Measurements from ENCODE around the gene ZBTB12.
A peak's percentile ranks its signal among the peaks of the same experiment; 100 is the strongest.
"Not testable (repeated sequence)": the region's sequence is repeated elsewhere in the genome, so short reads cannot be mapped to it uniquely, and the experiment has no call there.

The ZBTB12 gene

DNA sequence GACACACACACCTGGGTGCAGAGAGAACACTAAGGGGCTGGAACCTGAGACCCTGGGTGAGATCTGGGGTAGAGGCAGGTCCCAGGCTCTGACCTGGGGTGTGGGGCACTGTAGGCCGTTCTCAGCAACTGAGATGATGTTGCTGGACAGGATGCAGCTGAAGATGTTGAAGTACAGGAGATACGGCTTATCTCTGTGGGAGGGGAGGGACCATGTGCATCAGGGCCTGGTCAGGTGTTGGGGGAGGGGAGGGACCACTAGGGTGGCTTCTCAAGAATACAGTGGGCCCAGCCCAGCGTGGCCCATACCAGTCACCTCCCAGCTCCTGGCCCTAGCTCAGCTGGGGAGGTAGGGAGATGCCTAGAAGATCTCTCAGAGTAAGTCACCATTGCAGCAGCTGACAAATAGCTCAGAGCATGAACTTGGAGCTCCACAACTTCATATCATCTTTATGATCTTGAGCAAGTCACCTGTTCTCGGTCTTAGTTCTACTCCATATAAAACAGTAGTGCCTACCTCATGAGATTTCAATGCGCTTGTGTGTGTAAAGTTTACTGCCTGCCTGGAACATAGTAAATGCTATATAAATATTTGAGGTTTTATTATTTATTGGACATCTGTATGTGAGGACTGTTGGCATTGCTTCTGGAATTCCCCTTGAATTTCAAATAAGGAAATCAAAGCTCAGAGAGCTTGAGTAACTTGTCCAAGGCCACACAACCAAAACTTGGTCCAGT, 26.9 kb downstream of the ZBTB12 start:
- no peak for DNase-seq (ENCODE audit: low read depth)

- no peak for DNase-seq (ENCODE audit: low read depth)
Measured at GRCh38 chr6:31874084-31874670, 27.7 kb downstream of the ZBTB12 start.

DNA sequence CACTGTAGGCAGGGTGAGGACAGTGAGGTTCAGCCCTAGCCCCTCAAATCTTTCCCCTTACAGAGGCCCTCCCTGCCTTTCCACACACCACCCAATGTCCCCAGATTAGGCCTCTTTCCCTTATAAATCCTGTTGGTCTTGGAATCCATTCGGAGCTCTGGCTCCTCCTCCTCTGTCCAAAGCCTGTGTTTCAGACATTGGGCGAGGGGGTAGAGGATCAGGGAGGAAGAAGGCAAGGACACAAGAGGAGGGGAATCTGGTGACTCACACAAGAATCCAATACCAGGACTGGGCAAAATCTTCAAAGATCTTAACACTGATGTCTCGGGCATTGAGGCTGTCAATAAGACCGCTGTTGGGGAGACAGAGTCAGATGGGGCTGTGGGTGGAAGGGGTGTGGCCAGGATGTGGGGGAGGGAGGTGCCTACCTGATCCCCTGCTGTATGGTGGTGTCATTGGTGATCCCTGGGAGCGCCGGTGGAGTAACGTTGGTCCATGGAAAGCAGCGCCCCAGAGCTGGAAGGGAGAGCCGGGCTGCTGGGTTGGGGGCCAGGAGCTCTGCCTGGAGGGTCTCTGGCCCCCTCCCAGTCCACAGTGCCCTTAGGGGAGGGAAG, 30.7 kb downstream of the ZBTB12 start:
- DNase-seq (ENCODE audit: low read depth), result no peak

GRCh38 chr6:31870385-31870921, 31.4 kb downstream of the ZBTB12 start:
- no peak for DNase-seq (ENCODE audit: low read depth)

- no peak for DNase-seq (ENCODE audit: low read depth)
Measured at GRCh38 chr6:31869343-31869742, 32.5 kb downstream of the ZBTB12 start.

DNA sequence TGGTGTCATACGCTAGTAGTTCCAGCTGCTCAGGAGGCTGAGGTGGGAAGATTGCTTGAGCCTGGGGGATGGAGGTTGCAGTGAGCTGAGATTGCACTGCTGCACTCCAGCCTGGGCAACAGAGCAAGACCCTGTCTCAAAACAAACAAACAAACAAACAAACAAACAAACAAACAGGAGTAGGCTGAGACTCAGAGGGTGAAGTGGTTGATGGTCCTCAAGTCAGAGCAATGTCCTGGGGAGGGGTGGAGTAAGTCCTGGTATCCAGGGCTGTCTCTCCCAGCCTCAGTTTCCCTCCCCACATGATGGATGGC, 33.3 kb downstream of the ZBTB12 start:
- not testable (repeated sequence) for DNase-seq (ENCODE audit: low read depth)

- no peak for DNase-seq (ENCODE audit: low read depth)
Measured at GRCh38 chr6:31865205-31866118, 36.4 kb downstream of the ZBTB12 start.

- no peak for DNase-seq (ENCODE audit: low read depth)
Measured at GRCh38 chr6:31864818-31865204, 37.1 kb downstream of the ZBTB12 start.

GRCh38 chr6:31864123-31864562, 37.7 kb downstream of the ZBTB12 start:
- not testable (repeated sequence) for DNase-seq (ENCODE audit: low read depth)

DNA sequence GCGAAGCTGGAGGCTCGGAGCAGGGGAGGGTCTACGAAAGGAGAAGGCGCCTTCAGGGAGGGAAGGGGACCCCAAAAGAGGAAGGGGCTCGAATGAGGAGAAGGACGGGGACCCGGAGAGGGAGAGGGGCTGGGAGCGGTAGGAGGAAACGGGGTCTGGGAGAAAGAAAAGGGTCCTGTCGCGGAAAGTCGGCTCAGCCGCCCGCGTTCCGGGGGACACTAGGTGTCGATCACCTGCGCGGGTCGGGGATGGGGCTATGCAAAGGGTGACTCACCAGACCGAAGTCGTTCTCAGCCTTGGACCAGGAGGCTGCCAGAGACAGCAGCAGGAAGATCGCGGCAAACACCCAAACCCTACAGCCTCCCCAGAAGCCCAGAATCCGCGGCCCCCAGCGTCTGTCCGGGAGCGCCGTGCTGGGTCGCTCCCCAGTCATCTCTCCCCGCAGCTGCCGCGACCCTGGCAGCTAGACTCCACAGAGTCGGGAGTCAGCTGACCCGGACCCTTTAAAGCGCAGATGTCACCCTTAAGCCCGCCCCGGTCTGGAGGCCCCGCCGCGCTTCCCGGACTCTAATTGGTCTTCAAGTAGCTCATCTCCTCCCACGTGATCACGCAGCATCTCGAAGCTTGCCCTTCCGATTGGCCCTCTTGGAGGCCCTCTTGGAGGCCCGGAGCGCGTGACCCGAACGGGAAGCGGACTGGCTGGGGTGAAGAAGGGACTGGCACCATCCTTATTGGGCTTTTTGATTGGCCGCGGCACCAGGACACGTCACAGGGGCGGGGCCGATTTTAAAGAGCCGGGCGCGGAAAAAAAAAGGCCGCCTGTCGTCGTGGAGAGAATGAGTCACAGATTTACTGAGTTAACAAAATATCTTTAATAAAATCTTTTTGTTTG, 39.3 kb downstream of the ZBTB12 start, which contains the start of gene NEU1:
Gene NEU1, minus strand, starts transcription at position 478 of the 892 bp plus-strand sequence. Its CDS starts 45 bp downstream, at position 433.
- peak; percentile 100 for DNase-seq (ENCODE audit: low read depth)

DNA sequence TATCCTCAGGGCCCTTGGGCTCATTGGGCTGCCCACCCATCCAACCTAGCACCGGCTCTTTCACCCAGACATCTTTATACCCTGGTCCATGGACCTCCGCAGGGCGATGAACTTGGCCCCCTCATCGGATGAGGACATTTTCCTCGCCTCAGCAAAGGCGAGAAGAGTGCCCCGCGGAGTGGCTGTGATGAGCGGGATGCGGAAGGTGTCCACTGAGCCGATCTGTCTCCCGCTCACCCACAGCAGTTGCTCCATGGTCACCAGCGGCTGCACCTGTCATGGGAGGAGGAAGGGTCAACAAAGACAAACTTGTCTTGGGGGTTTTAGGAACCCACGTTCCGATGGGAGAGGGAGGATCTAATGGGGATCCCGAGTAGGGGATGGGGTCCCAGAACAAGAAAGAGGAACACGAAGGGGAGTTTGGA, 40.0 kb downstream of the ZBTB12 start:
- no peak for DNase-seq (ENCODE audit: low read depth)

GRCh38 chr6:31861150-31861549, 40.7 kb downstream of the ZBTB12 start:
- no peak for DNase-seq (ENCODE audit: low read depth)

- no peak for DNase-seq (ENCODE audit: low read depth)
Measured at GRCh38 chr6:31860349-31860748, 41.5 kb downstream of the ZBTB12 start.

DNA sequence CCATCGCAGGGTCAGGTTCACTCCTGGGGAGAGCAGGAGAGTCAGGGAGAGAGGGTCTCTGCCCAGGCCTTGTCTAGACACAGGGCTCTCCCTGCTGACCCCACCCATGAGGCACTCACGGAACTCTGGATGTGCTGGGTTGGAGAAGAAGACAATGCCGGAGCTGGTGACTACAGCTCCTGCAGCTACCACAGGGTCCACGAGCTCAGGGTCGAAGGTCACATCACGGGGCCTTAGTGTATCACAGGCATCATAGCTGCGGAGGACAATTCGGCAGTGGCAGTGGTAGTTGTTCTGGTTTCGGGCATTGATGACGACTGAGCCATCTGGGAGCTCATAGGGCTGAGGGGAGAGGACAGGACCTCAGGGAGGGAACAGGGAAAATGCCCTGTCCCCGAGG, 42.0 kb downstream of the ZBTB12 start:
- DNase-seq (ENCODE audit: low read depth), result no peak

DNA sequence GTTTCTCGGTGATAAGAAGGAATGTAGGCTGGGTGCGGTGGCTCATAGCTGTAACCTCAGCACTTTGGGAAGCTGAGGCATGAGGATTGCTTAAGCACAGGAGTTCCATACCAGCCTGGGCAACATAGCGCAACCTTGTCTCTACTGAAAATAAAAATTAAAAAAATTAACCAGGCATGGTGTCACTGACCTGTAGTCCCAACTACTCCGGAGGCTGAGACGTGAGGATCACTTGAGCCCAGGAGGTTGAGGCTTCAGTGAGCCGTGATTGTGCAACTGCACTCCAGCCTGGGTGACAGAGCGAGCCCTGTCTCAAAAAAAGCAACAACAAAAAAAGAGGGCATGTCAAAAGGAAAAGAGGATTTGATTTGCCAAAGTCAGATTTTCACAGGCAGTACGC, 43.2 kb downstream of the ZBTB12 start:
- DNase-seq (ENCODE audit: low read depth), result no peak

GRCh38 chr6:31857774-31858173, 44.1 kb downstream of the ZBTB12 start:
- DNase-seq (ENCODE audit: low read depth), result not testable (repeated sequence)

- not testable (repeated sequence) for DNase-seq (ENCODE audit: low read depth)
Measured at GRCh38 chr6:31851980-31852718, 49.7 kb downstream of the ZBTB12 start.

DNA sequence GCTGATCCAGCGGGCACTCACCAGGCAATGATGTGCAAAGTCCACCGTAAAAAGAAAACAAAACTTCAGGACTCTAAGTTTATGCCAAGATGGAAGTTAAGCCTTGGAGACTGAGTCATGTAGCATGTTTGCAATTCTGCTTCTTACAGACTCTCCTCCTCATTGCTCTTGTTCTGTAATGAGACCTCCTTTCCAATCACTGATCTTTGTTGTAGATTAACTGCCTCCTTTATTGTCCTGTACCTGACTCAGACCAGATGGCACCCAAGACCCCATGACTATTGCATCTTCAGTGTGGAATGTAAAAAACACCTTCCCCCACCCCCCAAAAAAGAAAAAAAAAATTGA, 50.4 kb downstream of the ZBTB12 start:
- no peak for DNase-seq (ENCODE audit: low read depth)

- no peak for DNase-seq (ENCODE audit: low read depth)
Measured at GRCh38 chr6:31850765-31851484, 51.0 kb downstream of the ZBTB12 start.
